GM12892 (cell line): Measurements from ENCODE around the gene SUPT7L.

ENCODE experiments used
- POLR2A ChIP-seq: IDR thresholded peaks from 2 replicates; pipeline ENCODE4 v1.6.1; 2011; ENCODE audit warnings: low read depth, low read length, control low read depth
- POLR2AphosphoS5 ChIP-seq: IDR thresholded peaks from 2 replicates; pipeline ENCODE4 v1.6.1; 2011; ENCODE audit warnings: low read depth, low read length, control low read depth
- TAF1 ChIP-seq: IDR thresholded peaks from 2 replicates; pipeline ENCODE4 v1.6.1; 2011; ENCODE audit warnings: low read depth, mild to moderate bottlenecking, control low read depth, low read length, borderline replicate concordance

- TF ChIP-seq POLR2AphosphoS5: no peak
- TF ChIP-seq POLR2A: no peak
- no peak for TF ChIP-seq TAF1
Measured at GRCh38 chr2:27681841-27682240, 18.4 kb upstream of the SUPT7L start.
